ENCODE data around the gene KYAT1.

Gene KYAT1

GRCh38 chr9:128835246-128836210, 46.2 kb downstream of the KYAT1 start:
- no peak for DNase-seq

GRCh38 chr9:128833696-128834095, 48.1 kb downstream of the KYAT1 start:
- DNase-seq: no peak

- peak; percentile 95 for DNase-seq
These were observed 52.1 kb downstream of the KYAT1 start, which contains the start of gene SPOUT1 for GRCh38 chr9:128829477-128830251. Gene SPOUT1 (minus strand): TSS chr9:128829794. CDS start chr9:128829780, 14 bp downstream.

GRCh38 chr9:128828719-128829452, 52.9 kb downstream of the KYAT1 start:
- DNase-seq: no peak

- no peak for DNase-seq
These were observed 53.5 kb downstream of the KYAT1 start for GRCh38 chr9:128828267-128828666.

GRCh38 chr9:128825923-128826700, 55.6 kb downstream of the KYAT1 start:
- DNase-seq: no peak

GRCh38 chr9:128824911-128825310, 56.8 kb downstream of the KYAT1 start:
- DNase-seq: no peak

- no peak for DNase-seq
These were observed 57.8 kb downstream of the KYAT1 start for GRCh38 chr9:128823903-128824406.

- no peak for DNase-seq
These were observed 58.3 kb downstream of the KYAT1 start for GRCh38 chr9:128823362-128823902.

GRCh38 chr9:128822407-128823042, 59.2 kb downstream of the KYAT1 start:
- no peak for DNase-seq

GRCh38 chr9:128821584-128822406, 60.0 kb downstream of the KYAT1 start:
- DNase-seq: no peak

GRCh38 chr9:128820665-128821583, 60.8 kb downstream of the KYAT1 start:
- no peak for DNase-seq

GRCh38 chr9:128819716-128820664, 61.8 kb downstream of the KYAT1 start:
- no peak for DNase-seq

- DNase-seq: peak; percentile 64
These were observed 62.7 kb downstream of the KYAT1 start for GRCh38 chr9:128818839-128819715.

- DNase-seq: peak; percentile 98
These were observed 63.5 kb downstream of the KYAT1 start, which contains the start of gene ENDOG for GRCh38 chr9:128818099-128818838. Gene ENDOG (plus strand): TSS chr9:128818500. CDS start chr9:128818685, 185 bp downstream.

GRCh38 chr9:128810873-128811272, 70.9 kb downstream of the KYAT1 start:
- DNase-seq: no peak

All from CD4-positive, alpha-beta T cell treated with Interleukin-6 for 4 hours (primary cell).